AG09319 (cell line): ENCODE results near the gene PADI1.

ENCODE experiments used
- DNase-seq: peaks from one replicate; pipeline ENCODE4 v3.0.0-alpha.2; 2010; ENCODE audit warnings: low read depth; ENCODE audit errors: extremely low read depth
- TF ChIP-seq, protein P1 (sequence below): IDR thresholded peaks from 2 replicates; pipeline ENCODE4 v1.5.1; 2011; ENCODE audit warnings: low read depth, mild to moderate bottlenecking, inconsistent platforms, low read length, moderate library complexity

Gene PADI1

DNA sequence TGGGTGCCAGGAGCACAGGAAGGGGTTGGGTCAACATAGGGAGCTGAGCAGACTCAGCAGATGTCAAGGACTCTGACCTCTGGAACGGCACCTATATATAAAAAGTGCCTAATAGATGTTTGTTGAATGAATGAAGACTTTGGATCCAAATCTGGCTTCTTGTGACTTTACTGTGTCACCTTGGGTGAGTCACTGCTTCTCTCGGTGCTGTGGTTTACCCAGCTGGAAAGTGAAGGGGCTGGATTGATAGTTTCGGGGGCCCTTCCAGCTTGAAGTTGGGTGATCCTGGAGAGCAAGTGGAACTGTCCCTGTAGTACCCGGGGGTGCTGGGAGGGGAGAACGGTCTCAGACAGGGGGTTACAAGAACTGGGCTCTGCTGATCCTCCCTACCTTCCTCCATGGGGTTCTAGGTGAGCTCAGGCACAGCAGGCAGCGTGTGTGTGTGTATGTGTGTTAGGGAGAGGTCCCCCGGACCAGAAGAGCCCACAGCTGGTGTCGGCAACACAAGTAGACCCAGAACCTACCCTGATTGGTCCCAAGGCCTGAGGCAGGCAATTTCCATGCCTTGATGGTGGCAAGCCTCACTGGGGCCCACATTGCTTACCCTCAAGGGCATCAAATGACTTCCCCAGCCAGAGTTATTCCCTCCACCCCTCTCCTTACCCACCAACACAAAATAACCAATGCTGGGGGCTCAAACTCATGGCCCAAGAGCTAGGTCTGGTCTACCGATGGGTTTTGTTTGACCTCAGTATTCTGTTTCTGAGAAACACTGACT is 5.5 kb upstream of the PADI1 start:
- TF ChIP-seq, protein P1, sequence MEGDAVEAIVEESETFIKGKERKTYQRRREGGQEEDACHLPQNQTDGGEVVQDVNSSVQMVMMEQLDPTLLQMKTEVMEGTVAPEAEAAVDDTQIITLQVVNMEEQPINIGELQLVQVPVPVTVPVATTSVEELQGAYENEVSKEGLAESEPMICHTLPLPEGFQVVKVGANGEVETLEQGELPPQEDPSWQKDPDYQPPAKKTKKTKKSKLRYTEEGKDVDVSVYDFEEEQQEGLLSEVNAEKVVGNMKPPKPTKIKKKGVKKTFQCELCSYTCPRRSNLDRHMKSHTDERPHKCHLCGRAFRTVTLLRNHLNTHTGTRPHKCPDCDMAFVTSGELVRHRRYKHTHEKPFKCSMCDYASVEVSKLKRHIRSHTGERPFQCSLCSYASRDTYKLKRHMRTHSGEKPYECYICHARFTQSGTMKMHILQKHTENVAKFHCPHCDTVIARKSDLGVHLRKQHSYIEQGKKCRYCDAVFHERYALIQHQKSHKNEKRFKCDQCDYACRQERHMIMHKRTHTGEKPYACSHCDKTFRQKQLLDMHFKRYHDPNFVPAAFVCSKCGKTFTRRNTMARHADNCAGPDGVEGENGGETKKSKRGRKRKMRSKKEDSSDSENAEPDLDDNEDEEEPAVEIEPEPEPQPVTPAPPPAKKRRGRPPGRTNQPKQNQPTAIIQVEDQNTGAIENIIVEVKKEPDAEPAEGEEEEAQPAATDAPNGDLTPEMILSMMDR = no peak
- DNase-seq = no peak

DNA sequence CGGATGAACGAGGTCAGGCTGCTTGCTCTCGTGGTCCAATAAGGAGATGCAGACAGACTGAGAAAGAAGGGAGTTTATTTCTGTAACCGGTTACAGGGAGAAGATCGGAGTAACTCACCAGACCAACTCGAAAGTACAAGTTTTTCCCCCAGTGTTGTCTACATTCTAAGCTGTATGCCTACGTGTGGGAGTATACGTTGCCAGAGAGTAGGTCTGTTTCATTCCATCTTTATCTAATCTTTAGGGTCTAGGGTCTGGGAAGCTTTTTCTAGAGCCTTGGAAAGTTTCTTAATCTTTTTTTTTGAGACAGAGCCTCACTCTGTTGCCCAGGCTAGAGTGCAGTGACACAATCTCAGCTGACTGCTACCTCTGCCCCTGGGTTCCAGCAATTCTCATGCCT is 4.7 kb upstream of the PADI1 start:
- no peak for DNase-seq
- TF ChIP-seq, protein P1 = no peak

DNA sequence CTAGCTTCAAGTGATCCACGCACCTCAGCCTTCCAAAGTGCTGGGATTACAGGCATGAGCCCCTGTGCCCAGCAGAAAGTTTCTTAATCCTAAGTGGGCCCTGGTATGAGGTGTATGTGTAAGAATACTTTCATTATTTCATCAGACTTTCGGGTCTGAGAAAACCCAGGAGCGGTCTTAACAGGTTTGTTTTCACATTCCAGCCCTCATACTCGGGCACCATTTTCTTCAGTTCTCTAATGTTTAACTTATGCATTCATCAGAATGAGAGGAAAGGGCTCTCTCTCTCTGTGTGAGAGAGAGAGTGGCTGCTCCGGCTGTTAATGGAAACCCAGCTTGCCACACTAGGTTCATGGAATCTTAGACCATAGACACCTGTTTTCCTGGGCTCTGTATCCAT is 4.2 kb upstream of the PADI1 start:
- TF ChIP-seq, protein P1 = no peak
- DNase-seq = no peak

GRCh38 chr1:17201201-17202021 is 3.5 kb upstream of the PADI1 start:
- DNase-seq = no peak
- TF ChIP-seq, protein P1 = no peak

GRCh38 chr1:17205652-17206051 is 724 bp downstream of the PADI1 start:
- TF ChIP-seq, protein P1 = no peak
- no peak for DNase-seq

- TF ChIP-seq, protein P1 = no peak
Observed at GRCh38 chr1:17206196-17206595, 1.3 kb downstream of the PADI1 start.

GRCh38 chr1:17207046-17207445 is 2.1 kb downstream of the PADI1 start:
- TF ChIP-seq, protein P1 = no peak
- DNase-seq = no peak

More at GRCh38 chr1:17206196-17206595, 1.3 kb downstream of the PADI1 start:
- no peak for DNase-seq
